Hepatocyte (in vitro differentiated cells): ENCODE measurements around the gene GET3.

Experiments used
- CTCF ChIP-seq: fragments of 200-600 bp; sonication (generic); IDR thresholded peaks from 2 replicates; pipeline ENCODE4 v1.5.1; 2016; ENCODE audit warnings: antibody characterized with exemption, mild to moderate bottlenecking; ENCODE audit not compliant: poor library complexity
- EZH2 ChIP-seq: fragments of 200-600 bp; sonication (generic); IDR thresholded peaks from 2 replicates; pipeline ENCODE4 v1.6.1; 2016; ENCODE audit warnings: antibody characterized with exemption, mild to moderate bottlenecking, borderline replicate concordance
- EZH2phosphoT487 ChIP-seq: fragments of 200-600 bp; sonication (generic); IDR thresholded peaks from one replicate; pipeline ENCODE4 v1.6.1; 2018; ENCODE audit warnings: antibody characterized with exemption, mild to moderate bottlenecking, low read depth, moderate library complexity; ENCODE audit not compliant: unreplicated experiment, severe bottlenecking

GRCh38 chr19:12779162-12779993 lies 42.1 kb downstream of the GET3 start:
- TF ChIP-seq CTCF (no peak), EZH2 (no peak), EZH2phosphoT487 (no peak)
